Osteoblast (primary cell): ENCODE data around the gene ZNF587. TPM values are rescaled to one million over a fixed set of nuclear protein-coding genes. Genes with fewer than 3 reads are reported as not detected.
"Not testable (repeated sequence)": the region's sequence is repeated elsewhere in the genome, so short reads cannot be mapped to it uniquely, and the experiment has no call there.

Experiments used
- DNase-seq: peaks from one replicate; pipeline ENCODE4 v3.0.0; 2011; ENCODE audit warnings: low spot score, mixed read lengths; ENCODE audit not compliant: insufficient read length; ENCODE audit errors: missing footprints
- H2AFZ ChIP-seq: 2 replicates; pipeline ENCODE4 v1.6.0; 2011; ENCODE audit warnings: mild to moderate bottlenecking, low read length
- H3K27ac ChIP-seq: 2 replicates; pipeline ENCODE4 v1.5.1; 2011; ENCODE audit warnings: mild to moderate bottlenecking, low read depth, low read length, moderate library complexity
- H3K27me3 ChIP-seq: 2 replicates; pipeline ENCODE4 v1.6.0; 2012; ENCODE audit warnings: mild to moderate bottlenecking, control low read depth, inconsistent platforms, low read length, moderate library complexity; ENCODE audit not compliant: insufficient read depth
- H3K36me3 ChIP-seq: 2 replicates; pipeline ENCODE4 v1.5.1; 2011; ENCODE audit warnings: mild to moderate bottlenecking, low read length, control low read depth, moderate library complexity; ENCODE audit not compliant: insufficient read depth
- H3K4me1 ChIP-seq: 2 replicates; pipeline ENCODE4 v1.5.1; 2011; ENCODE audit warnings: mild to moderate bottlenecking, low read length, control low read depth, moderate library complexity; ENCODE audit not compliant: insufficient read depth
- H3K4me2 ChIP-seq: 2 replicates; pipeline ENCODE4 v1.6.0; 2011; ENCODE audit warnings: mild to moderate bottlenecking, low read length; ENCODE audit not compliant: insufficient read depth
- H3K4me3 ChIP-seq: fragments of 200-600 bp; sonication (generic); 3 replicates; pipeline ENCODE4 v1.5.1; 2012; ENCODE audit warnings: mild to moderate bottlenecking, low read length, inconsistent platforms; ENCODE audit not compliant: insufficient read depth
- H3K79me2 ChIP-seq: 2 replicates; pipeline ENCODE4 v1.6.0; 2012; ENCODE audit warnings: mild to moderate bottlenecking, low read length, control low read depth, inconsistent platforms; ENCODE audit not compliant: insufficient read depth
- H3K9me3 ChIP-seq: 2 replicates; pipeline ENCODE4 v1.5.1; 2011; ENCODE audit warnings: low read depth, low read length, control low read depth
- H4K20me1 ChIP-seq: 2 replicates; pipeline ENCODE4 v1.6.0; 2012; ENCODE audit warnings: mild to moderate bottlenecking, low read length, control low read depth; ENCODE audit not compliant: insufficient read depth
- total RNA-seq: library from RNA; depleted of rRNA; stranded (reverse); fragments of >200 nt; gene quantifications from 2 replicates; pipeline ENCODE4 v1.2.3, GENCODE V29; 2012
- TF ChIP-seq, protein P1 (sequence below): IDR thresholded peaks from 2 replicates; pipeline ENCODE4 v1.5.1; 2011; ENCODE audit warnings: mild to moderate bottlenecking, low read depth, low read length, moderate library complexity; ENCODE audit errors: extremely low read depth

The ZNF587 gene
- total RNA-seq, 1 donor, result 26.4 TPM

DNA sequence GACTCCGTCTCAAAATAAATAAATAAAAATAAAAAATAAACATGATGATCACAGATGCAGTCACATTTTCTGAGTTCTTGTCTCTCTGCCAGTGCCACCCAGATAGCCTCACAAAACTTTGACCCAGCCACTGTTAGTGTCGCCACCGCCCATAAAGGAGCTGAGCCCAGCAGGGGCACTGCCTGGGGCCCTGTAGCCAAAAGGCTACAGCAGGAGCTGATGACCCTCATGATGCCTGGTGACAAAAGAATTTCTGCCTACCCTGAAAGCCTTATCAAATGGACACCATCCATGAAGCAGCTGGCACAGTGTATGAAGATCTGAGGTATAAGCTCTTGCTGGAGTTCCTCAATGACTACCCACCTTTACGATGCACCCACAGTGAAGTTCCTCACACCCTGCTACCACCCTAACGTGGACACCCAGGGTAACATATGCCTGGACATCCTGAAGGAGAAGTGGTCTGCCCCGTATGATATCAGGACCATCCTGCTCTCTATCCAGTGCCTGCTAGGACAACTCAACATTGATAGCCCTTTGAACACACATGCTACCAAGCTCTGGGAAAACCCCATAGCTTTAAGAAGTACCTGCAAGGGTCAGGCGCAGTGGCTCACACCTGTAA is 18.3 kb downstream of the ZNF587 start:
- Histone ChIP-seq H3K79me2 (no peaks in the 10 kb centered on the region), H3K36me3 (peaks cover 48% of the 10 kb centered on the region), H3K4me1 (no peaks in the 10 kb centered on the region), H3K9me3 (peaks cover 44% of the 10 kb centered on the region), H3K27me3 (no peaks in the 10 kb centered on the region), H3K4me3 (peak overlapping the region; percentile 30), H4K20me1 (no peaks in the 10 kb centered on the region), H3K27ac (no peak overlapping the region), H2AFZ (no peak overlapping the region), H3K4me2 (no peak overlapping the region)
- TF ChIP-seq, protein P1, sequence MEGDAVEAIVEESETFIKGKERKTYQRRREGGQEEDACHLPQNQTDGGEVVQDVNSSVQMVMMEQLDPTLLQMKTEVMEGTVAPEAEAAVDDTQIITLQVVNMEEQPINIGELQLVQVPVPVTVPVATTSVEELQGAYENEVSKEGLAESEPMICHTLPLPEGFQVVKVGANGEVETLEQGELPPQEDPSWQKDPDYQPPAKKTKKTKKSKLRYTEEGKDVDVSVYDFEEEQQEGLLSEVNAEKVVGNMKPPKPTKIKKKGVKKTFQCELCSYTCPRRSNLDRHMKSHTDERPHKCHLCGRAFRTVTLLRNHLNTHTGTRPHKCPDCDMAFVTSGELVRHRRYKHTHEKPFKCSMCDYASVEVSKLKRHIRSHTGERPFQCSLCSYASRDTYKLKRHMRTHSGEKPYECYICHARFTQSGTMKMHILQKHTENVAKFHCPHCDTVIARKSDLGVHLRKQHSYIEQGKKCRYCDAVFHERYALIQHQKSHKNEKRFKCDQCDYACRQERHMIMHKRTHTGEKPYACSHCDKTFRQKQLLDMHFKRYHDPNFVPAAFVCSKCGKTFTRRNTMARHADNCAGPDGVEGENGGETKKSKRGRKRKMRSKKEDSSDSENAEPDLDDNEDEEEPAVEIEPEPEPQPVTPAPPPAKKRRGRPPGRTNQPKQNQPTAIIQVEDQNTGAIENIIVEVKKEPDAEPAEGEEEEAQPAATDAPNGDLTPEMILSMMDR, result no peak
- no peak for DNase-seq

DNA sequence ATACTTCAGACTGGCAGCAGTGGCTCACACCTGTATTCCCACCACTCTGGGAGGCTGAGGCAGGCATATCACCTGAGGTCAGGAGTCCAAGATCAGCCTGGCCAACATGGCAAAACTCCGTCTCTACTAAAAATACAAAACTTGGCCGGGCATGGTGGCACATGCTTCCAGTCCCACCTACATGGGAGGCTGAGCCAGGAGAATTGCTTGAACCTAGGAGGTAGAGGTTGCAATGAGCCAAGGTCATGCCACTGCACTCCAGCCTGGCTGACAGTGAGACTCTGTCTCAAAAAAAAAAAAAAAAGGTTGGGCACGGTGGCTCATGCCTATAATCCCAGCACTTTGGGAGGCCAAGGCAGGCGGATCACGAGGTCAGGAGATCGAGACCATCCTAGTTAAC is 20.0 kb downstream of the ZNF587 start:
- H3K36me3 ChIP-seq, result peaks cover 37% of the 10 kb centered on the region
- not testable (repeated sequence) for H3K27ac ChIP-seq, H3K4me1 ChIP-seq, H2AFZ ChIP-seq, H3K27me3 ChIP-seq, DNase-seq, H3K79me2 ChIP-seq, H4K20me1 ChIP-seq, H3K4me2 ChIP-seq, H3K4me3 ChIP-seq
- H3K9me3 ChIP-seq, result peaks cover 53% of the 10 kb centered on the region

DNA sequence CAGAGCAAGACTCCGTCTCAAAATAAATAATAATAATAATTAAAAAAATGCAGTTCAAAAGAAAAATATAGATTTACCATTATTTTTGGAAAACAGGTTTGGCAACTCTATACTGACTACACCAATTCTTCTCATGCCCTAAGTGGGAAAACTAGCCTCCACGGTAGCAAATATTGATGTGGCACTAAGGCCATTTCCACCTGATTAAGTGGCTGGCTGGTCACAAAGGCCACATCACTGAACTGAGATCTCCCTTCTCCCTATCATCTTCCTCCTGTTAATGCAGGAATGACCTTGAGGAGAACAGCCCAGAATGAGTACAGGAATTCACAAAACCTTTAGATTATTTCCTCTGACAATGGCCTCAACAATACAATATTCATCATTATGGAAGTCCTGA is 20.6 kb downstream of the ZNF587 start:
- H4K20me1 ChIP-seq, result no peaks in the 10 kb centered on the region
- no peaks in the 10 kb centered on the region for H3K79me2 ChIP-seq
- no peak overlapping the region for H3K27ac ChIP-seq
- no peaks in the 10 kb centered on the region for H3K27me3 ChIP-seq
- DNase-seq, result no peak
- TF ChIP-seq, protein P1, result no peak
- H3K4me1 ChIP-seq, result no peaks in the 10 kb centered on the region
- peaks cover 31% of the 10 kb centered on the region for H3K36me3 ChIP-seq
- no peak overlapping the region for H3K4me3 ChIP-seq
- no peak overlapping the region for H3K4me2 ChIP-seq
- peaks cover 55% of the 10 kb centered on the region for H3K9me3 ChIP-seq
- no peak overlapping the region for H2AFZ ChIP-seq

DNA sequence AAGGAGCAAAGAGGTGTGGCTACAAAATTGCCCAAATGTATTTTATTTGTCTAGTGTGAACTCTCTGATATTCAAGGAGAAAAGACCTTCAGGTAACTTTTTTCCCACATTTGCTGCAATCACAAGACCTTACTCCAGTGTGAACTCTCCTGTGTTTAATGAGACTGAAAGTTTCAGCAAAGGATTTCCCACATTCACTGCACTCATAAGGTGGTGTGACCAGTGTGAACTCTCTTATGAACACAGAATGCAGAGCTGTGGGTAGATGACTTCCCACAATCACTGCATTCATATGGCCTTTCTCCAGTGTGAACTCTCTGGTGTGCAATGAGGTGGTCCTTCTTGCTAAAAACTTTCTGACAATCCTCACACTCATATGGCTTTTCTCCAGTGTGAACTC is 22.8 kb downstream of the ZNF587 start:
- no peak for DNase-seq
- Histone ChIP-seq H3K9me3 (peaks cover 56% of the 10 kb centered on the region), H3K27ac (no peak overlapping the region), H3K4me3 (no peak overlapping the region), H3K4me2 (no peak overlapping the region), H3K36me3 (peaks cover 20% of the 10 kb centered on the region), H2AFZ (no peak overlapping the region), H4K20me1 (no peaks in the 10 kb centered on the region), H3K27me3 (no peaks in the 10 kb centered on the region), H3K4me1 (no peaks in the 10 kb centered on the region), H3K79me2 (no peaks in the 10 kb centered on the region)
- TF ChIP-seq, protein P1, result no peak

DNA sequence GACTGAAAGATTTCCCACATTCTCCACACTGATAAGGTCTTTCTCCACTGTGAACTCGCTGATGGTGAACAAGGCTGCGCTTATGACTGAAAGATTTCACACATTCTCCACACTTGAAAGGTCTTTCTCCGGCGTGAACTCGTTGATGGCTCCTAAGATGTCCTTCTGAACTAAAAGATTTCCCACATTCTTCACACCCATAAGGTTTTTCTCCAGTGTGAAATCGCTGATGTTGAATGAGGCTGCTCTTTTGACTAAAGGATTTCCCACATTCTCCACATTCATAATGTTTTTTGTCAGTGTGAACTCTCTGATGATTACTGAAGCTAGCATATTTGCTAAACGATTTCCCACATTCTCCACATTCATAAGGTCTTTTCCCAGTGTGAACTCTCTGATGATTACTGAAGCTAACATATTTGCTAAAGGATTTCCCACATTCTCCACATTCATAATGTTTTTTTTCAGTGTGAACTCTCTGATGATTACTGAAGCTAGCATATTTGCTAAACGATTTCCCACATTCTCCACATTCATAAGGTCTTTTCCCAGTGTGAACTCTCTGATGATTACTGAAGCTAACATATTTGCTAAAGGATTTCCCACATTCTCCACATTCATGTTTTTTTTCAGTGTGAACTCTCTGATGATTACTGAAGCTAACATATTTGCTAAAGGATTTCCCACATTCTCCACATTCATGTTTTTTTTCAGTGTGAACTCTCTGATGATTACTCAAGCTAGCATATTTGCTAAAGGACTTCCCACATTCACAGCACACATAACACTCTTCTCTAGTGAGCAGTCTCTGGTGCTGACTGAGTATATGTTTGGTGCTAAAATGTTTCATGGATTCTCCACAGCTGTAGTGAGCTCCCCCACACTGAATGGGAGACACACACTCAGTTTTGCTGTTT is 24.5 kb downstream of the ZNF587 start:
- H3K79me2 ChIP-seq, H4K20me1 ChIP-seq, H3K27me3 ChIP-seq, H2AFZ ChIP-seq, H3K4me2 ChIP-seq, DNase-seq, H3K27ac ChIP-seq, H3K4me3 ChIP-seq, H3K4me1 ChIP-seq: not testable (repeated sequence)
- peaks cover 11% of the 10 kb centered on the region for H3K36me3 ChIP-seq
- peaks cover 47% of the 10 kb centered on the region for H3K9me3 ChIP-seq
